GM12878 (cell line): ENCODE results near the gene CHCHD1. TPM values are rescaled to one million over a fixed set of nuclear protein-coding genes. Genes with fewer than 3 reads are reported as not detected.

Experiments
- CHD2 ChIP-seq: IDR thresholded peaks from 2 replicates; pipeline ENCODE4 v1.6.1; 2011; ENCODE audit warnings: low read depth, low read length, improper control_type of control experiment, borderline replicate concordance
- EGR1 ChIP-seq, 2 experiments: IDR thresholded peaks; 1 replicate in 1 of 2; 2 replicates in 1 of 2; pipeline ENCODE4 v1.6.1; 2011 to 2012; ENCODE audit warnings: low read depth in 2 of 2, low read length in 2 of 2, borderline replicate concordance in 1 of 2, mild to moderate bottlenecking in 1 of 2, moderate library complexity in 1 of 2
- ESRRA ChIP-seq: IDR thresholded peaks from 2 replicates; pipeline ENCODE4 v1.6.1; 2012; ENCODE audit warnings: mild to moderate bottlenecking, low read length, improper control_type of control experiment
- FOXK2 ChIP-seq: fragments of 450-650 bp; IDR thresholded peaks from 2 replicates; pipeline ENCODE4 v1.6.1; 2017; ENCODE audit warnings: mild to moderate bottlenecking, moderate library complexity
- IRF4 ChIP-seq: IDR thresholded peaks from 2 replicates; pipeline ENCODE4 v1.6.1; 2011; ENCODE audit warnings: low read depth, low read length
- JUNB ChIP-seq: IDR thresholded peaks from 2 replicates; pipeline ENCODE4 v1.6.1; 2016; ENCODE audit warnings: antibody characterized with exemption, mild to moderate bottlenecking
- MEF2B ChIP-seq: fragments of 450-650 bp; IDR thresholded peaks from 2 replicates; pipeline ENCODE4 v1.6.1; 2018; ENCODE audit warnings: mild to moderate bottlenecking, moderate library complexity; ENCODE audit not compliant: partially characterized antibody, poor library complexity, severe bottlenecking
- PAX8 ChIP-seq: fragments of 450-650 bp; IDR thresholded peaks from 2 replicates; pipeline ENCODE4 v1.6.1; 2017; ENCODE audit warnings: mild to moderate bottlenecking, moderate library complexity
- PBX3 ChIP-seq: IDR thresholded peaks from 2 replicates; pipeline ENCODE4 v1.6.1; 2011; ENCODE audit warnings: mild to moderate bottlenecking, low read depth, low read length, moderate library complexity; ENCODE audit not compliant: insufficient replicate concordance
- POU2F2 ChIP-seq: IDR thresholded peaks from 3 replicates; pipeline ENCODE4 v1.6.1; 2011; ENCODE audit warnings: low read depth, mild to moderate bottlenecking, low read length, borderline replicate concordance
- RB1 ChIP-seq: fragments of 450-650 bp; formaldehyde crosslinking; IDR thresholded peaks from 2 replicates; pipeline ENCODE4 v1.6.1; 2017; ENCODE audit warnings: mild to moderate bottlenecking, borderline replicate concordance
- SIX5 ChIP-seq: IDR thresholded peaks from 2 replicates; pipeline ENCODE4 v1.6.1; 2011; ENCODE audit warnings: mild to moderate bottlenecking, low read depth, low read length, moderate library complexity; ENCODE audit not compliant: severe bottlenecking
- SMARCA5 ChIP-seq: fragments of 450-650 bp; IDR thresholded peaks from 2 replicates; pipeline ENCODE4 v1.6.1; 2017; ENCODE audit warnings: mild to moderate bottlenecking
- ZNF207 ChIP-seq: fragments of 450-650 bp; IDR thresholded peaks from 2 replicates; pipeline ENCODE4 v1.6.1; 2014; ENCODE audit warnings: antibody characterized with exemption, mild to moderate bottlenecking, borderline replicate concordance
- ZNF622 ChIP-seq: fragments of 450-650 bp; IDR thresholded peaks from 2 replicates; pipeline ENCODE4 v1.6.1; 2017; ENCODE audit warnings: mild to moderate bottlenecking, inconsistent platforms
- polyA plus RNA-seq, 11 experiments: library from polyadenylated mRNA; depleted of rRNA in 4 of 11; unstranded in 6 of 11; stranded (reverse) in 5 of 11; fragments of >200 nt; fragmentation: Nextera tagmentation in 4 of 11; fragmentation: Illumina TruSeq in 1 of 11; extraction: Ambion mirVana in 4 of 11; extraction: Trizol in 1 of 11; gene quantifications; 1 replicate in 1 of 11; 2 replicates in 10 of 11; pipeline versions ENCODE4 v1.2.1 to v1.2.3, GENCODE V29; 2011 to 2016; ENCODE audit warnings: inconsistent platforms in 2 of 11, missing spikeins in 2 of 11, low read depth in 1 of 11
- total RNA-seq, 4 experiments: library from RNA; depleted of rRNA in 3 of 4; stranded (reverse); fragments of >200 nt in 3 of 4; fragmentation: Illumina TruSeq in 1 of 4; extraction: Trizol in 1 of 4; gene quantifications; 2 replicates each; pipeline versions ENCODE4 v1.2.1 to v1.2.3, GENCODE V29; 2013 to 2021
- TF ChIP-seq, protein P1 (sequence below): fragments of 450-650 bp; IDR thresholded peaks from 2 replicates; pipeline ENCODE4 v1.6.1; 2016; ENCODE audit warnings: mild to moderate bottlenecking, moderate library complexity, borderline replicate concordance
- TF ChIP-seq, protein P2 (sequence below): fragments of 450-650 bp; formaldehyde crosslinking; IDR thresholded peaks from 2 replicates; pipeline ENCODE4 v1.4.0; 2022; ENCODE audit warnings: mild to moderate bottlenecking, moderate library complexity
- TF ChIP-seq, protein P3 (sequence below): fragments of 150-350 bp; IDR thresholded peaks from 2 replicates; pipeline ENCODE4 v1.6.1; 2016; ENCODE audit warnings: low read depth, low read length

CHCHD1 gene
- total and polyA plus RNA-seq, 10 of the 15 experiments (the other 5 are each of a cell fraction or from before 2014, with no cell fraction given): 35.0 to 132 (median 70.0) TPM

DNA sequence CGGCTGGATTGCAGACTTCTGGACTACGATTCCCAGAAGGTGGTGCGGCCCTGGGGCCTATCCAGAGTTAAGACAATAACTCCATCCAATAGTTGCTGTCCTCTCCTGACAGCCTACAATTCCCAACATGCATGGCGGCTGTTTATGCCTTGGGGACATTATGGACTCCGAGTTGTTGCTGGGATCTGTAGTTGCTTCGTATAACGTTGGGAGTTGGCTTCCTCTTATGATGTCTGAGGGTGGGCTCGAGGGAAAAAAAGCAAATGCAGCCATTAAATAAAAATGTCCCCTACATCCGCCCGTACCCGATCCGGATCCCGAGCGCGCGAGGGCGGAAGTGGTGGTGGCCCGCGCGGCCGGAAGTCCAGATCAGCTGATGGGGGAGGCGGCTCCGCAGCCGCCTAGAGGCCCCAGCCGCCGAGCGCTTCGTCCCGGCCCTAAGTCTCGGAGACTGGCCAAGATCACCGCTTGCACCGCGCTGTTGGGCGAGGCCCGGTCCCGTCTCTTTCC lies 3.4 kb downstream of the CHCHD1 start, which contains the start of gene ZSWIM8 (continued):
- TF ChIP-seq, protein P1, sequence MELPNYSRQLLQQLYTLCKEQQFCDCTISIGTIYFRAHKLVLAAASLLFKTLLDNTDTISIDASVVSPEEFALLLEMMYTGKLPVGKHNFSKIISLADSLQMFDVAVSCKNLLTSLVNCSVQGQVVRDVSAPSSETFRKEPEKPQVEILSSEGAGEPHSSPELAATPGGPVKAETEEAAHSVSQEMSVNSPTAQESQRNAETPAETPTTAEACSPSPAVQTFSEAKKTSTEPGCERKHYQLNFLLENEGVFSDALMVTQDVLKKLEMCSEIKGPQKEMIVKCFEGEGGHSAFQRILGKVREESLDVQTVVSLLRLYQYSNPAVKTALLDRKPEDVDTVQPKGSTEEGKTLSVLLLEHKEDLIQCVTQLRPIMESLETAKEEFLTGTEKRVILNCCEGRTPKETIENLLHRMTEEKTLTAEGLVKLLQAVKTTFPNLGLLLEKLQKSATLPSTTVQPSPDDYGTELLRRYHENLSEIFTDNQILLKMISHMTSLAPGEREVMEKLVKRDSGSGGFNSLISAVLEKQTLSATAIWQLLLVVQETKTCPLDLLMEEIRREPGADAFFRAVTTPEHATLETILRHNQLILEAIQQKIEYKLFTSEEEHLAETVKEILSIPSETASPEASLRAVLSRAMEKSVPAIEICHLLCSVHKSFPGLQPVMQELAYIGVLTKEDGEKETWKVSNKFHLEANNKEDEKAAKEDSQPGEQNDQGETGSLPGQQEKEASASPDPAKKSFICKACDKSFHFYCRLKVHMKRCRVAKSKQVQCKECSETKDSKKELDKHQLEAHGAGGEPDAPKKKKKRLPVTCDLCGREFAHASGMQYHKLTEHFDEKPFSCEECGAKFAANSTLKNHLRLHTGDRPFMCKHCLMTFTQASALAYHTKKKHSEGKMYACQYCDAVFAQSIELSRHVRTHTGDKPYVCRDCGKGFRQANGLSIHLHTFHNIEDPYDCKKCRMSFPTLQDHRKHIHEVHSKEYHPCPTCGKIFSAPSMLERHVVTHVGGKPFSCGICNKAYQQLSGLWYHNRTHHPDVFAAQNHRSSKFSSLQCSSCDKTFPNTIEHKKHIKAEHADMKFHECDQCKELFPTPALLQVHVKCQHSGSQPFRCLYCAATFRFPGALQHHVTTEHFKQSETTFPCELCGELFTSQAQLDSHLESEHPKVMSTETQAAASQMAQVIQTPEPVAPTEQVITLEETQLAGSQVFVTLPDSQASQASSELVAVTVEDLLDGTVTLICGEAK: peak; percentile 95
- TF ChIP-seq PBX3: peak; percentile 62
- TF ChIP-seq ESRRA: no peak
- peak; percentile 91 for TF ChIP-seq SIX5
- TF ChIP-seq PAX8: no peak
- TF ChIP-seq POU2F2: peak; percentile 86; the same call in 1 of the 3 replicates
- TF ChIP-seq, protein P2, sequence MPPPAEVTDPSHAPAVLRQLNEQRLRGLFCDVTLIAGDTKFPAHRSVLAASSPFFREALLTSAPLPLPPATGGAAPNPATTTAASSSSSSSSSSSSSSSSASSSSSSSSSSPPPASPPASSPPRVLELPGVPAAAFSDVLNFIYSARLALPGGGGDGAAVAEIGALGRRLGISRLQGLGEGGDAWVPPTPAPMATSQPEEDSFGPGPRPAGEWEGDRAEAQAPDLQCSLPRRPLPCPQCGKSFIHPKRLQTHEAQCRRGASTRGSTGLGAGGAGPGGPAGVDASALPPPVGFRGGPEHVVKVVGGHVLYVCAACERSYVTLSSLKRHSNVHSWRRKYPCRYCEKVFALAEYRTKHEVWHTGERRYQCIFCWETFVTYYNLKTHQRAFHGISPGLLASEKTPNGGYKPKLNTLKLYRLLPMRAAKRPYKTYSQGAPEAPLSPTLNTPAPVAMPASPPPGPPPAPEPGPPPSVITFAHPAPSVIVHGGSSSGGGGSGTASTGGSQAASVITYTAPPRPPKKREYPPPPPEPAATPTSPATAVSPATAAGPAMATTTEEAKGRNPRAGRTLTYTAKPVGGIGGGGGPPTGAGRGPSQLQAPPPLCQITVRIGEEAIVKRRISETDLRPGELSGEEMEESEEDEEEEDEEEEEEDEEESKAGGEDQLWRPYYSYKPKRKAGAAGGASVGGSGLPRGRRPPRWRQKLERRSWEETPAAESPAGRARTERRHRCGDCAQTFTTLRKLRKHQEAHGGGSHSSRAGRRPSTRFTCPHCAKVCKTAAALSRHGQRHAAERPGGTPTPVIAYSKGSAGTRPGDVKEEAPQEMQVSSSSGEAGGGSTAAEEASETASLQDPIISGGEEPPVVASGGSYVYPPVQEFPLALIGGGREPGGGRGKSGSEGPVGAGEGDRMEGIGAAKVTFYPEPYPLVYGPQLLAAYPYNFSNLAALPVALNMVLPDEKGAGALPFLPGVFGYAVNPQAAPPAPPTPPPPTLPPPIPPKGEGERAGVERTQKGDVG (CRISPR knock-in tag): no peak
- peak; percentile 35; the same call in 1 of the 2 replicates for TF ChIP-seq RB1
- peak; percentile 64; the same call in 1 of the 2 replicates for TF ChIP-seq CHD2
- peak; percentile 76 for TF ChIP-seq MEF2B
- TF ChIP-seq IRF4: no peak
- peak; percentile 87; the same call in 1 of the 2 replicates for TF ChIP-seq ZNF207
- TF ChIP-seq JUNB: no peak
- TF ChIP-seq SMARCA5: no peak
- TF ChIP-seq EGR1 (IDR thresholded peaks at IDR 0.05; ENCODE audit: borderline replicate concordance in 1 of 2, low read depth in 2 of 2, low read length in 2 of 2): no peak
- no peak for TF ChIP-seq ZNF622
- TF ChIP-seq, protein P3, sequence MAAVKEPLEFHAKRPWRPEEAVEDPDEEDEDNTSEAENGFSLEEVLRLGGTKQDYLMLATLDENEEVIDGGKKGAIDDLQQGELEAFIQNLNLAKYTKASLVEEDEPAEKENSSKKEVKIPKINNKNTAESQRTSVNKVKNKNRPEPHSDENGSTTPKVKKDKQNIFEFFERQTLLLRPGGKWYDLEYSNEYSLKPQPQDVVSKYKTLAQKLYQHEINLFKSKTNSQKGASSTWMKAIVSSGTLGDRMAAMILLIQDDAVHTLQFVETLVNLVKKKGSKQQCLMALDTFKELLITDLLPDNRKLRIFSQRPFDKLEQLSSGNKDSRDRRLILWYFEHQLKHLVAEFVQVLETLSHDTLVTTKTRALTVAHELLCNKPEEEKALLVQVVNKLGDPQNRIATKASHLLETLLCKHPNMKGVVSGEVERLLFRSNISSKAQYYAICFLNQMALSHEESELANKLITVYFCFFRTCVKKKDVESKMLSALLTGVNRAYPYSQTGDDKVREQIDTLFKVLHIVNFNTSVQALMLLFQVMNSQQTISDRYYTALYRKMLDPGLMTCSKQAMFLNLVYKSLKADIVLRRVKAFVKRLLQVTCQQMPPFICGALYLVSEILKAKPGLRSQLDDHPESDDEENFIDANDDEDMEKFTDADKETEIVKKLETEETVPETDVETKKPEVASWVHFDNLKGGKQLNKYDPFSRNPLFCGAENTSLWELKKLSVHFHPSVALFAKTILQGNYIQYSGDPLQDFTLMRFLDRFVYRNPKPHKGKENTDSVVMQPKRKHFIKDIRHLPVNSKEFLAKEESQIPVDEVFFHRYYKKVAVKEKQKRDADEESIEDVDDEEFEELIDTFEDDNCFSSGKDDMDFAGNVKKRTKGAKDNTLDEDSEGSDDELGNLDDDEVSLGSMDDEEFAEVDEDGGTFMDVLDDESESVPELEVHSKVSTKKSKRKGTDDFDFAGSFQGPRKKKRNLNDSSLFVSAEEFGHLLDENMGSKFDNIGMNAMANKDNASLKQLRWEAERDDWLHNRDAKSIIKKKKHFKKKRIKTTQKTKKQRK: no peak
- TF ChIP-seq FOXK2: peak; percentile 88
